GM19455 (cell line): ENCODE data around the gene ARHGDIB.

Experiments used
- ATAC-seq: cut with Tn5 transposase; IDR thresholded peaks from one replicate; pipeline ENCODE4 v1.9.1; 2021; ENCODE audit not compliant: unreplicated experiment

The ARHGDIB gene

GRCh38 chr12:14984036-14984435, 22.6 kb upstream of the ARHGDIB start:
- ATAC-seq, result no peak

GRCh38 chr12:14982991-14983390, 21.6 kb upstream of the ARHGDIB start:
- no peak for ATAC-seq

GRCh38 chr12:14982562-14982961, 21.2 kb upstream of the ARHGDIB start:
- ATAC-seq, result no peak

- no peak for ATAC-seq
Observed at GRCh38 chr12:14981049-14981448, 19.6 kb upstream of the ARHGDIB start.

- ATAC-seq, result no peak
Observed at GRCh38 chr12:14979468-14979867, 18.1 kb upstream of the ARHGDIB start.

- ATAC-seq, result no peak
Observed at GRCh38 chr12:14976658-14977057, 15.3 kb upstream of the ARHGDIB start.

GRCh38 chr12:14975457-14975856, 14.1 kb upstream of the ARHGDIB start:
- ATAC-seq, result no peak

GRCh38 chr12:14974633-14975032, 13.2 kb upstream of the ARHGDIB start:
- ATAC-seq, result no peak

- no peak for ATAC-seq
Observed at GRCh38 chr12:14972816-14973215, 11.4 kb upstream of the ARHGDIB start, which contains the start of gene PDE6H. PDE6H (plus strand) TSS chr12:14973042; CDS start chr12:14978013, 4,971 bp downstream.

- no peak for ATAC-seq
Observed at GRCh38 chr12:14970473-14970872, 9.1 kb upstream of the ARHGDIB start.

GRCh38 chr12:14968478-14968877, 7.1 kb upstream of the ARHGDIB start:
- ATAC-seq, result no peak

- no peak for ATAC-seq
Observed at GRCh38 chr12:14965221-14965620, 3.8 kb upstream of the ARHGDIB start.

- no peak for ATAC-seq
Observed at GRCh38 chr12:14964406-14964805, 3.0 kb upstream of the ARHGDIB start.

- no peak for ATAC-seq
Observed at GRCh38 chr12:14963520-14963919, 2.1 kb upstream of the ARHGDIB start.

- no peak for ATAC-seq
Observed at GRCh38 chr12:14962797-14963196, 1.4 kb upstream of the ARHGDIB start.

GRCh38 chr12:14962153-14962539, 745 bp upstream of the ARHGDIB start:
- no peak for ATAC-seq

GRCh38 chr12:14960548-14961465, 594 bp downstream of the ARHGDIB start:
- ATAC-seq, result peak; percentile 31

GRCh38 chr12:14959916-14960496, 1.4 kb downstream of the ARHGDIB start:
- ATAC-seq, result no peak

- ATAC-seq, result no peak
Observed at GRCh38 chr12:14959463-14959862, 1.9 kb downstream of the ARHGDIB start.

GRCh38 chr12:14959126-14959440, 2.3 kb downstream of the ARHGDIB start:
- no peak for ATAC-seq

- ATAC-seq, result no peak
Observed at GRCh38 chr12:14958361-14959125, 2.9 kb downstream of the ARHGDIB start.
